H9 (cell line): ENCODE results near the gene OR6N1. TPM values are rescaled to one million over a fixed set of nuclear protein-coding genes. Genes with fewer than 3 reads are reported as not detected.

Experiments used
- DNase-seq: peaks from one replicate; pipeline ENCODE4 v3.0.0-alpha.2; 2017
- H2AFZ ChIP-seq: one replicate; pipeline ENCODE4 v1.6.1; 2013; ENCODE audit warnings: mild to moderate bottlenecking, low read length, control low read depth, moderate library complexity
- H2AK5ac ChIP-seq: 2 replicates; pipeline ENCODE4 v1.6.1; 2013; ENCODE audit warnings: low read length, control low read depth, mixed read lengths; ENCODE audit not compliant: insufficient read length
- H2BK120ac ChIP-seq: one replicate; pipeline ENCODE4 v1.6.1; 2013; ENCODE audit warnings: low read depth, mild to moderate bottlenecking, low read length, control low read depth, inconsistent platforms; ENCODE audit not compliant: poor library complexity, severe bottlenecking
- H2BK12ac ChIP-seq: 2 replicates; pipeline ENCODE4 v1.6.1; 2013; ENCODE audit warnings: low read length, control low read depth, mixed read lengths, low read depth; ENCODE audit not compliant: insufficient read length
- H2BK15ac ChIP-seq: 2 replicates; pipeline ENCODE4 v1.6.1; 2013; ENCODE audit warnings: low read depth, low read length, control low read depth
- H2BK20ac ChIP-seq: one replicate; pipeline ENCODE4 v1.6.1; 2013; ENCODE audit warnings: low read depth, mild to moderate bottlenecking, low read length, control low read depth, inconsistent platforms; ENCODE audit not compliant: poor library complexity, severe bottlenecking
- H2BK5ac ChIP-seq: 2 replicates; pipeline ENCODE4 v1.6.1; 2013; ENCODE audit warnings: low read length, control low read depth, mixed read lengths; ENCODE audit not compliant: insufficient read length
- H3K14ac ChIP-seq: 2 replicates; pipeline ENCODE4 v1.6.1; 2013; ENCODE audit warnings: low read length, control low read depth; ENCODE audit not compliant: insufficient read depth
- H3K18ac ChIP-seq: 2 replicates; pipeline ENCODE4 v1.6.1; 2013; ENCODE audit warnings: low read depth, mild to moderate bottlenecking, mixed read lengths, low read length, control low read depth; ENCODE audit not compliant: insufficient read length
- H3K23ac ChIP-seq: 2 replicates; pipeline ENCODE4 v1.6.1; 2013; ENCODE audit warnings: low read length, control low read depth, mixed read lengths, low read depth; ENCODE audit not compliant: insufficient read length
- H3K23me2 ChIP-seq: 2 replicates; pipeline ENCODE4 v1.6.1; 2013; ENCODE audit warnings: low read depth, mild to moderate bottlenecking, mixed read lengths, low read length, control low read depth; ENCODE audit not compliant: insufficient read length, poor library complexity, severe bottlenecking
- H3K27ac ChIP-seq: 2 replicates; pipeline ENCODE4 v1.5.1; 2013; ENCODE audit warnings: low read length, control low read depth, mixed read lengths, low read depth; ENCODE audit not compliant: insufficient read length
- H3K27me3 ChIP-seq: 2 replicates; pipeline ENCODE4 v1.6.1; 2013; ENCODE audit warnings: low read length, control low read depth, inconsistent platforms; ENCODE audit not compliant: insufficient read depth
- H3K4ac ChIP-seq: 2 replicates; pipeline ENCODE4 v1.6.1; 2013; ENCODE audit warnings: low read depth, mild to moderate bottlenecking, control low read depth, inconsistent platforms, low read length, moderate library complexity
- H3K4me1 ChIP-seq: 2 replicates; pipeline ENCODE4 v1.6.1; 2013; ENCODE audit warnings: low read length, control low read depth, inconsistent platforms; ENCODE audit not compliant: insufficient read depth
- H3K4me2 ChIP-seq: 2 replicates; pipeline ENCODE4 v1.6.1; 2013; ENCODE audit warnings: low read length, control low read depth, mixed read lengths; ENCODE audit not compliant: insufficient read length, insufficient read depth
- H3K56ac ChIP-seq: 2 replicates; pipeline ENCODE4 v1.6.1; 2013; ENCODE audit warnings: low read depth, mild to moderate bottlenecking, mixed read lengths, low read length, control low read depth; ENCODE audit not compliant: insufficient read length
- H3K79me1 ChIP-seq: 2 replicates; pipeline ENCODE4 v1.6.1; 2013; ENCODE audit warnings: low read depth, mild to moderate bottlenecking, moderate library complexity, low read length, control low read depth, inconsistent platforms; ENCODE audit not compliant: insufficient read depth, poor library complexity, severe bottlenecking
- H3K79me2 ChIP-seq: 2 replicates; pipeline ENCODE4 v1.6.1; 2013; ENCODE audit warnings: low read length, control low read depth, inconsistent platforms; ENCODE audit not compliant: insufficient read depth
- H3K9ac ChIP-seq: 2 replicates; pipeline ENCODE4 v1.6.1; 2013; ENCODE audit warnings: low read length, control low read depth, mixed read lengths; ENCODE audit not compliant: insufficient read length; ENCODE audit errors: extremely low read depth
- H3K9me3 ChIP-seq: one replicate; pipeline ENCODE4 v1.6.1; 2013; ENCODE audit warnings: low read depth, low read length, inconsistent platforms; ENCODE audit not compliant: control insufficient read depth
- H3T11ph ChIP-seq: one replicate; pipeline ENCODE4 v1.6.1; 2013; ENCODE audit warnings: mild to moderate bottlenecking, low read length, control low read depth, inconsistent platforms
- H4K20me1 ChIP-seq: one replicate; pipeline ENCODE4 v1.6.1; 2013; ENCODE audit not compliant: control insufficient read depth, insufficient read length, insufficient read depth
- H4K5ac ChIP-seq: 2 replicates; pipeline ENCODE4 v1.6.1; 2013; ENCODE audit warnings: low read depth, mild to moderate bottlenecking, mixed read lengths, low read length, control low read depth; ENCODE audit not compliant: insufficient read length
- H4K8ac ChIP-seq: replicated peaks from 2 replicates; pipeline ENCODE4 v1.6.1; 2013; ENCODE audit warnings: low read length, control low read depth, mixed read lengths, low read depth; ENCODE audit not compliant: insufficient read length
- H4K91ac ChIP-seq: 2 replicates; pipeline ENCODE4 v1.6.1; 2013; ENCODE audit warnings: low read depth, mild to moderate bottlenecking, moderate library complexity, mixed read lengths, low read length, control low read depth; ENCODE audit not compliant: insufficient read length
- H3K27ac Mint-ChIP-seq, 3 experiments: 2 replicates in 2 of 3; 3 replicates in 1 of 3; pipeline ENCODE4 v1.8.0; 2020 to 2021; ENCODE audit warnings: mixed read lengths in 3 of 3, mild to moderate bottlenecking in 1 of 3, moderate library complexity in 1 of 3
- H3K27me3 Mint-ChIP-seq: 2 replicates; pipeline ENCODE4 v1.8.0; 2021; ENCODE audit warnings: low read depth, mild to moderate bottlenecking, moderate library complexity, mixed read lengths
- H3K36me3 Mint-ChIP-seq, 3 experiments: 2 replicates in 2 of 3; 3 replicates in 1 of 3; pipeline ENCODE4 v1.8.0; 2020 to 2021; ENCODE audit warnings: low read depth in 3 of 3, mixed read lengths in 3 of 3; ENCODE audit not compliant: insufficient read depth in 1 of 3
- H3K4me1 Mint-ChIP-seq, 2 experiments: 2 replicates each; pipeline ENCODE4 v1.8.0; 2020; ENCODE audit warnings: mixed read lengths in 2 of 2
- H3K4me3 Mint-ChIP-seq, 2 experiments: 2 replicates in 1 of 2; 3 replicates in 1 of 2; pipeline ENCODE4 v1.8.0; 2020 to 2021; ENCODE audit warnings: mild to moderate bottlenecking in 2 of 2, mixed read lengths in 2 of 2, moderate library complexity in 1 of 2
- H3K9me3 Mint-ChIP-seq, 2 experiments: 2 replicates in 1 of 2; 3 replicates in 1 of 2; pipeline ENCODE4 v1.8.0; 2020; ENCODE audit warnings: mild to moderate bottlenecking in 2 of 2, mixed read lengths in 2 of 2, moderate library complexity in 1 of 2
- CTCF ChIP-seq: fragments of 200-600 bp; sonication (generic); conservative IDR thresholded peaks from 3 replicates; pipeline ENCODE4 v1.8.0; 2021; ENCODE audit warnings: antibody characterized with exemption, mild to moderate bottlenecking
- WGBS: extraction: QIAGEN DNeasy Blood & Tissue Kit; methylation state at CpG from one replicate; pipeline ENCODE4 v1.1.7; 2013; ENCODE audit warnings: missing lambda C conversion rate, low lambda C conversion rate, mixed read lengths; ENCODE audit not compliant: insufficient read length; ENCODE audit errors: extremely low coverage; 5-methylcytosine and 5-hydroxymethylcytosine counted together
- total RNA-seq: library from RNA; stranded (reverse); gene quantifications from 2 replicates; pipeline ENCODE4 v1.2.1, GENCODE V29; 2021

OR6N1 gene
- total RNA-seq, 1 experiment from 2014 or later: not detected

GRCh38 chr1:158814970-158815369 is 43.0 kb upstream of the OR6N1 start:
- no CpG with 5 or more reads among the region's 1 CpG for WGBS

More at GRCh38 chr1:158814970-158815369, 43.0 kb upstream of the OR6N1 start:
- H3K36me3 Mint-ChIP-seq: no peaks in the 10 kb centered on the region
- Histone ChIP-seq H3K27ac (no peak overlapping the region), H3K4me2 (no peak overlapping the region), H3K23ac (no peak overlapping the region), H3K9ac (no peak overlapping the region), H3K4ac (no peak overlapping the region), H3K23me2 (no peaks in the 10 kb centered on the region), H4K8ac (no peak overlapping the region), H3K27me3 (no peaks in the 10 kb centered on the region), H3K4me1 (no peaks in the 10 kb centered on the region), H2AK5ac (no peak overlapping the region), H3K14ac (no peak overlapping the region), H3K56ac (no peak overlapping the region), H2BK20ac (no peak overlapping the region), H3K79me2 (no peaks in the 10 kb centered on the region), H3K79me1 (no peaks in the 10 kb centered on the region), H3T11ph (no peak overlapping the region), H4K5ac (no peak overlapping the region), H2BK5ac (no peak overlapping the region), H2BK15ac (no peak overlapping the region), H3K9me3 (no peaks in the 10 kb centered on the region), H4K20me1 (no peaks in the 10 kb centered on the region), H3K18ac (no peak overlapping the region), H4K91ac (no peak overlapping the region), H2BK12ac (no peak overlapping the region), H2BK120ac (no peak overlapping the region), H2AFZ (no peak overlapping the region)
- no peak overlapping the region for H3K27ac Mint-ChIP-seq
- H3K4me1 Mint-ChIP-seq: no peaks in the 10 kb centered on the region
- TF ChIP-seq CTCF: no peak
- peaks cover 0 to 2% of the 10 kb centered on the region in 2 experiments; a peak in 1 of 5 replicates for H3K9me3 Mint-ChIP-seq
- H3K27me3 Mint-ChIP-seq: no peaks in the 10 kb centered on the region
- DNase-seq: no peak
- H3K4me3 Mint-ChIP-seq: no peak overlapping the region
